A549 (cell line): Measurements from ENCODE around the gene MARCHF10. TPM values are rescaled to one million over a fixed set of nuclear protein-coding genes. Genes with fewer than 3 reads are reported as not detected.

ENCODE experiments used
- ATAC-seq, 2 experiments: fragments of 200-7000 bp in 1 of 2; fragments of >200 bp in 1 of 2; cut with Nextera tagmentation in 1 of 2; cut with Tn5 transposase in 1 of 2; 3 replicates each; pipeline versions ENCODE4 v1.8.0 to v1.9.1; 2018 to 2020; ENCODE audit warnings: mild to moderate bottlenecking in 1 of 2, moderate library complexity in 1 of 2
- CTCF ChIA-PET: fragments of 300-600 bp; sonication (Branson Sonifier 250); formaldehyde crosslinking; extraction: SDS; loops from one replicate; lab custom pipeline; 2021; ENCODE audit warnings: antibody characterized with exemption, inconsistent platforms; lab: Yijun Ruan, JAX
- POLR2A ChIA-PET: fragments of 350-600 bp; formaldehyde crosslinking; extraction: SDS; loops from one replicate; lab custom pipeline; 2021; ENCODE audit warnings: antibody characterized with exemption, inconsistent platforms; lab: Yijun Ruan, JAX
- DNase-seq, 2 experiments: peaks; one replicate each; pipeline versions ENCODE4 v3.0.0 to v3.0.0-alpha.2; 2011 to 2016; ENCODE audit warnings: low read depth in 1 of 2, low spot score in 1 of 2
- FAIRE-seq: peaks from 2 replicates; lab custom pipeline; 2011; peaks lifted over from hg19 to GRCh38; lab: Jason Lieb, UNC
- H3K27ac ChIP-seq, 2 experiments: fragments of >200 bp; sonication (Bioruptor Twin); formaldehyde crosslinking; 3 replicates each; pipeline ENCODE4 v1.5.1; 2016 to 2017
- H3K4me1 ChIP-seq: fragments of >200 bp; sonication (Bioruptor Twin); formaldehyde crosslinking; 3 replicates; pipeline ENCODE4 v1.6.1; 2016
- H3K4me2 ChIP-seq: fragments of >200 bp; sonication (Bioruptor Twin); formaldehyde crosslinking; 3 replicates; pipeline ENCODE4 v1.6.1; 2016
- H3K4me3 ChIP-seq: fragments of >200 bp; sonication (Bioruptor Twin); formaldehyde crosslinking; 3 replicates; pipeline ENCODE4 v1.5.1; 2016
- H3K9me3 ChIP-seq: fragments of >200 bp; sonication (Bioruptor Twin); formaldehyde crosslinking; 3 replicates; pipeline ENCODE4 v1.6.1; 2016
- BHLHE40 ChIP-seq: IDR thresholded peaks from 2 replicates; pipeline ENCODE4 v1.6.1; 2012; ENCODE audit warnings: low read depth, low read length, inconsistent platforms
- CEBPB ChIP-seq, 2 experiments: fragments of >200 bp in 1 of 2; sonication (Bioruptor Twin) in 1 of 2; formaldehyde crosslinking in 1 of 2; IDR thresholded peaks; 2 replicates each; pipeline ENCODE4 v1.6.1; 2012 to 2016
- CHD2 ChIP-seq: fragments of 150-350 bp; IDR thresholded peaks from 2 replicates; pipeline ENCODE4 v1.6.1; 2014; ENCODE audit warnings: low read length; ENCODE audit not compliant: partially characterized antibody
- EHF ChIP-seq: fragments of 250-450 bp; sonication (Bioruptor Pico); IDR thresholded peaks from 2 replicates; pipeline ENCODE4 v1.5.0; 2020; ENCODE audit warnings: mild to moderate bottlenecking
- EHMT2 ChIP-seq: fragments of 200-600 bp; sonication (generic); IDR thresholded peaks from 2 replicates; pipeline ENCODE4 v1.6.1; 2016; ENCODE audit warnings: antibody characterized with exemption, low read depth, mild to moderate bottlenecking, moderate library complexity
- ESRRA ChIP-seq: fragments of 150-350 bp; IDR thresholded peaks from 2 replicates; pipeline ENCODE4 v1.6.1; 2014; ENCODE audit warnings: mild to moderate bottlenecking, low read length, borderline replicate concordance
- FOXS1 ChIP-seq: fragments of 250-450 bp; sonication (Bioruptor Pico); IDR thresholded peaks from 2 replicates; pipeline ENCODE4 v1.5.0; 2020; ENCODE audit warnings: mild to moderate bottlenecking, moderate library complexity
- HEYL ChIP-seq: fragments of 250-450 bp; sonication (Bioruptor Pico); IDR thresholded peaks from 2 replicates; pipeline ENCODE4 v1.8.0; 2021; ENCODE audit warnings: mild to moderate bottlenecking, moderate library complexity
- HOXB5 ChIP-seq: fragments of 250-450 bp; sonication (Bioruptor Pico); IDR thresholded peaks from 2 replicates; pipeline ENCODE4 v1.5.0; 2020; ENCODE audit warnings: mild to moderate bottlenecking, moderate library complexity
- JUN ChIP-seq, 2 experiments: fragments of >200 bp; sonication (Bioruptor Twin); formaldehyde crosslinking; IDR thresholded peaks; 2 replicates in 1 of 2; 3 replicates in 1 of 2; pipeline ENCODE4 v1.6.1; 2016 to 2017
- JUNB ChIP-seq: fragments of >200 bp; sonication (Bioruptor Twin); formaldehyde crosslinking; IDR thresholded peaks from 2 replicates; pipeline ENCODE4 v1.6.1; 2016
- MAZ ChIP-seq: fragments of 150-350 bp; IDR thresholded peaks from 2 replicates; pipeline ENCODE4 v1.6.1; 2014; ENCODE audit warnings: antibody characterized with exemption, low read depth, low read length, borderline replicate concordance
- NPAS2 ChIP-seq: fragments of 250-450 bp; sonication (Bioruptor Pico); IDR thresholded peaks from 2 replicates; pipeline ENCODE4 v1.8.0; 2022; ENCODE audit warnings: mild to moderate bottlenecking, moderate library complexity, borderline replicate concordance
- NR3C1 ChIP-seq: fragments of >200 bp; sonication (Bioruptor Twin); formaldehyde crosslinking; IDR thresholded peaks from 3 replicates; pipeline ENCODE4 v1.6.1; 2017
- PHF8 ChIP-seq: fragments of 200-600 bp; sonication (generic); IDR thresholded peaks from 2 replicates; pipeline ENCODE4 v1.6.1; 2016; ENCODE audit warnings: low read depth, mild to moderate bottlenecking, antibody characterized with exemption, moderate library complexity, borderline replicate concordance
- RAD21 ChIP-seq, 2 experiments: fragments of >200 bp in 1 of 2; sonication (Bioruptor Twin) in 1 of 2; formaldehyde crosslinking in 1 of 2; IDR thresholded peaks in 1 of 2; conservative IDR thresholded peaks in 1 of 2; 2 replicates in 1 of 2; 3 replicates in 1 of 2; pipeline ENCODE4 v1.6.1; 2012 to 2018; ENCODE audit warnings: inconsistent platforms in 1 of 2
- SMC3 ChIP-seq: fragments of >200 bp; sonication (Bioruptor Twin); formaldehyde crosslinking; IDR thresholded peaks from 3 replicates; pipeline ENCODE4 v1.6.1; 2018; ENCODE audit warnings: inconsistent platforms
- TFCP2L1 ChIP-seq: fragments of 250-450 bp; sonication (Bioruptor Pico); IDR thresholded peaks from 2 replicates; pipeline ENCODE4 v1.5.0; 2021; ENCODE audit warnings: mild to moderate bottlenecking
- ZFP36 ChIP-seq: fragments of 450-650 bp; IDR thresholded peaks from 2 replicates; pipeline ENCODE4 v1.6.1; 2014; ENCODE audit warnings: borderline replicate concordance; ENCODE audit not compliant: partially characterized antibody
- WGBS: methylation state at CpG from one replicate; pipeline ENCODE4 v1.1.6; 2017; ENCODE audit errors: missing lambda C conversion rate; 5-methylcytosine and 5-hydroxymethylcytosine counted together
- polyA plus RNA-seq, 4 experiments: library from polyadenylated mRNA; depleted of rRNA in 3 of 4; stranded (reverse); fragments of >200 nt; fragmentation: RNase III in 1 of 4; extraction: RNeasy Plus Mini Kit Qiagen cat#74134 plus additional on column Dnase treatment in 1 of 4; gene quantifications; 2 replicates in 3 of 4; 3 replicates in 1 of 4; pipeline ENCODE4 v1.2.3, GENCODE V29; 2011 to 2017
- TF ChIP-seq, protein P1 (sequence below): fragments of 200-600 bp; sonication (generic); IDR thresholded peaks from 2 replicates; pipeline ENCODE4 v1.6.1; 2016; ENCODE audit warnings: antibody characterized with exemption, mild to moderate bottlenecking, moderate library complexity
- TF ChIP-seq, protein P2 (sequence below): fragments of >200 bp; sonication (Bioruptor Twin); formaldehyde crosslinking; IDR thresholded peaks from 2 replicates; pipeline ENCODE4 v1.6.1; 2016
- TF ChIP-seq, protein P3 (sequence below): IDR thresholded peaks from 2 replicates; pipeline ENCODE4 v1.6.1; 2012; ENCODE audit warnings: low read depth, borderline replicate concordance
- TF ChIP-seq, protein P4 (sequence below): IDR thresholded peaks from 2 replicates; pipeline ENCODE4 v1.6.1; 2012
- TF ChIP-seq, protein P5 (sequence below): fragments of >200 bp; sonication (Bioruptor Twin); formaldehyde crosslinking; IDR thresholded peaks from 3 replicates; pipeline ENCODE4 v1.5.1; 2016
- TF ChIP-seq, protein P6 (sequence below): fragments of 250-450 bp; sonication (Bioruptor Pico); IDR thresholded peaks from 2 replicates; pipeline ENCODE4 v1.5.0; 2021; ENCODE audit warnings: mild to moderate bottlenecking, moderate library complexity, borderline replicate concordance
- TF ChIP-seq, protein P7 (sequence below): fragments of 150-350 bp; IDR thresholded peaks from 2 replicates; pipeline ENCODE4 v1.6.1; 2014; ENCODE audit warnings: low read depth, mild to moderate bottlenecking, low read length

Gene MARCHF10
- polyA plus RNA-seq, 2 of the 4 experiments (the other 2 are of a cell fraction), result 0.43 to 0.57 TPM

DNA sequence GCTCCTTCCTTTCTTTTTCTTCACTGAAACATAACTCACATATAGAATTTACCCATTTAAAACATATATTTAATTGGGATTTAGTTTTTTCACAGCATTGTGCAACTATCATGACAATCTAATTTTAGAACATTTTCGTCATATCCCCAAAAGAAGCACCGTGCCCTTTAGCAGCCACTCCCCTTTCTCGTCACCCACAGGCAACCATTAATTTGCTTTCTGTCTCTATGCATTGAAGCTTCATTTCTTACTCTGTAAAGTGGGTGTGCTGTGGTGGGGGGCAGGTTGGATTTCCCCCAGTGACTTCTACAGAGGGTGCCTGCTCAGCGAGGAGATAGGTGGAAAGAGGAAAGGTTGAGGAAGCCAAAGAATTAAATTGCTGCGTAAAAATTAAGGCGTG lies 144.8 kb downstream of the MARCHF10 start:
- Histone ChIP-seq H3K4me2 (no peak overlapping the region), H3K4me1 (no peaks in the 10 kb centered on the region), H3K27ac (no peak overlapping the region)
- no peak for FAIRE-seq
- ATAC-seq, result no peak
- ChIA-PET CTCF (interaction anchor here (7.5 kb wide), 1 partner anchor 8 kb away, joined by 52 read pairs; no protein-coding TSS in a partner anchor), POLR2A (no interaction called here)
- no peak for TF ChIP-seq JUN (IDR thresholded peaks at IDR 0.05)
- no peak for TF ChIP-seq FOXS1 (CRISPR knock-in tag)
- no peak for TF ChIP-seq ZFP36
- TF ChIP-seq PHF8, result no peak
- no peak for TF ChIP-seq SMC3
- TF ChIP-seq CEBPB (IDR thresholded peaks at IDR 0.05), result no peak
- no peak for TF ChIP-seq NPAS2 (CRISPR knock-in tag)
- TF ChIP-seq MAZ, result no peak
- TF ChIP-seq HEYL (CRISPR knock-in tag), result no peak
- TF ChIP-seq, protein P1, sequence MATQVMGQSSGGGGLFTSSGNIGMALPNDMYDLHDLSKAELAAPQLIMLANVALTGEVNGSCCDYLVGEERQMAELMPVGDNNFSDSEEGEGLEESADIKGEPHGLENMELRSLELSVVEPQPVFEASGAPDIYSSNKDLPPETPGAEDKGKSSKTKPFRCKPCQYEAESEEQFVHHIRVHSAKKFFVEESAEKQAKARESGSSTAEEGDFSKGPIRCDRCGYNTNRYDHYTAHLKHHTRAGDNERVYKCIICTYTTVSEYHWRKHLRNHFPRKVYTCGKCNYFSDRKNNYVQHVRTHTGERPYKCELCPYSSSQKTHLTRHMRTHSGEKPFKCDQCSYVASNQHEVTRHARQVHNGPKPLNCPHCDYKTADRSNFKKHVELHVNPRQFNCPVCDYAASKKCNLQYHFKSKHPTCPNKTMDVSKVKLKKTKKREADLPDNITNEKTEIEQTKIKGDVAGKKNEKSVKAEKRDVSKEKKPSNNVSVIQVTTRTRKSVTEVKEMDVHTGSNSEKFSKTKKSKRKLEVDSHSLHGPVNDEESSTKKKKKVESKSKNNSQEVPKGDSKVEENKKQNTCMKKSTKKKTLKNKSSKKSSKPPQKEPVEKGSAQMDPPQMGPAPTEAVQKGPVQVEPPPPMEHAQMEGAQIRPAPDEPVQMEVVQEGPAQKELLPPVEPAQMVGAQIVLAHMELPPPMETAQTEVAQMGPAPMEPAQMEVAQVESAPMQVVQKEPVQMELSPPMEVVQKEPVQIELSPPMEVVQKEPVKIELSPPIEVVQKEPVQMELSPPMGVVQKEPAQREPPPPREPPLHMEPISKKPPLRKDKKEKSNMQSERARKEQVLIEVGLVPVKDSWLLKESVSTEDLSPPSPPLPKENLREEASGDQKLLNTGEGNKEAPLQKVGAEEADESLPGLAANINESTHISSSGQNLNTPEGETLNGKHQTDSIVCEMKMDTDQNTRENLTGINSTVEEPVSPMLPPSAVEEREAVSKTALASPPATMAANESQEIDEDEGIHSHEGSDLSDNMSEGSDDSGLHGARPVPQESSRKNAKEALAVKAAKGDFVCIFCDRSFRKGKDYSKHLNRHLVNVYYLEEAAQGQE, result no peak
- no peak for TF ChIP-seq CHD2
- TF ChIP-seq TFCP2L1 (CRISPR knock-in tag), result no peak
- TF ChIP-seq, protein P2, sequence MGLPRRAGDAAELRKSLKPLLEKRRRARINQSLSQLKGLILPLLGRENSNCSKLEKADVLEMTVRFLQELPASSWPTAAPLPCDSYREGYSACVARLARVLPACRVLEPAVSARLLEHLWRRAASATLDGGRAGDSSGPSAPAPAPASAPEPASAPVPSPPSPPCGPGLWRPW, result no peak
- TF ChIP-seq, protein P3, sequence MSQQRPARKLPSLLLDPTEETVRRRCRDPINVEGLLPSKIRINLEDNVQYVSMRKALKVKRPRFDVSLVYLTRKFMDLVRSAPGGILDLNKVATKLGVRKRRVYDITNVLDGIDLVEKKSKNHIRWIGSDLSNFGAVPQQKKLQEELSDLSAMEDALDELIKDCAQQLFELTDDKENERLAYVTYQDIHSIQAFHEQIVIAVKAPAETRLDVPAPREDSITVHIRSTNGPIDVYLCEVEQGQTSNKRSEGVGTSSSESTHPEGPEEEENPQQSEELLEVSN, result no peak
- TF ChIP-seq, protein P4, sequence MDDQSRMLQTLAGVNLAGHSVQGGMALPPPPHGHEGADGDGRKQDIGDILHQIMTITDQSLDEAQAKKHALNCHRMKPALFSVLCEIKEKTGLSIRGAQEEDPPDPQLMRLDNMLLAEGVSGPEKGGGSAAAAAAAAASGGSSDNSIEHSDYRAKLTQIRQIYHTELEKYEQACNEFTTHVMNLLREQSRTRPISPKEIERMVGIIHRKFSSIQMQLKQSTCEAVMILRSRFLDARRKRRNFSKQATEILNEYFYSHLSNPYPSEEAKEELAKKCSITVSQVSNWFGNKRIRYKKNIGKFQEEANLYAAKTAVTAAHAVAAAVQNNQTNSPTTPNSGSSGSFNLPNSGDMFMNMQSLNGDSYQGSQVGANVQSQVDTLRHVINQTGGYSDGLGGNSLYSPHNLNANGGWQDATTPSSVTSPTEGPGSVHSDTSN, result no peak
- TF ChIP-seq EHMT2, result no peak
- TF ChIP-seq, protein P5, sequence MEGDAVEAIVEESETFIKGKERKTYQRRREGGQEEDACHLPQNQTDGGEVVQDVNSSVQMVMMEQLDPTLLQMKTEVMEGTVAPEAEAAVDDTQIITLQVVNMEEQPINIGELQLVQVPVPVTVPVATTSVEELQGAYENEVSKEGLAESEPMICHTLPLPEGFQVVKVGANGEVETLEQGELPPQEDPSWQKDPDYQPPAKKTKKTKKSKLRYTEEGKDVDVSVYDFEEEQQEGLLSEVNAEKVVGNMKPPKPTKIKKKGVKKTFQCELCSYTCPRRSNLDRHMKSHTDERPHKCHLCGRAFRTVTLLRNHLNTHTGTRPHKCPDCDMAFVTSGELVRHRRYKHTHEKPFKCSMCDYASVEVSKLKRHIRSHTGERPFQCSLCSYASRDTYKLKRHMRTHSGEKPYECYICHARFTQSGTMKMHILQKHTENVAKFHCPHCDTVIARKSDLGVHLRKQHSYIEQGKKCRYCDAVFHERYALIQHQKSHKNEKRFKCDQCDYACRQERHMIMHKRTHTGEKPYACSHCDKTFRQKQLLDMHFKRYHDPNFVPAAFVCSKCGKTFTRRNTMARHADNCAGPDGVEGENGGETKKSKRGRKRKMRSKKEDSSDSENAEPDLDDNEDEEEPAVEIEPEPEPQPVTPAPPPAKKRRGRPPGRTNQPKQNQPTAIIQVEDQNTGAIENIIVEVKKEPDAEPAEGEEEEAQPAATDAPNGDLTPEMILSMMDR, result no peak
- TF ChIP-seq, all 56 proteins: peak for 0
- DNase-seq, result no peak
- Histone ChIP-seq H3K4me3 (no peak overlapping the region), H3K9me3 (peaks cover 15% of the 10 kb centered on the region)
- WGBS, result 82% methylated on average over 6 of the region's 6 CpGs

DNA sequence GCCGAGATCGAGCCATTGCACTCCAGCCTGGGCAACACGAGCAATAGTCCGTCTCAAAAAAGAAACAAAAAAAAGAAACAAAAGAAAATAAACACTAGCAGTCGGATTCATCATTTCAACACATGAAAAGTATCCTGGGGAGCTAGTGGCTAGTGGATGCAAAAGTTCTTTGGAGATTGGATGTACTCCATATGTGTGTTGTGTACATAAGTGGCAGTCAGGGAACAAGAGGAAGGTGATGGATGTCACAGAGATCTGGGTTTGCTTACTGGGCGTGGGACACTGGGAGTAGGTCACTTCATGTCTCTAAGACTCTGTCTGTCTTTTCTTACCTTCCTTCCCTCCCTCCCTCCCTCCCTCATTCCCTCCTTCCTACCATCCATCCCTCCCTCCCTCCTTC lies 145.3 kb downstream of the MARCHF10 start:
- no peak overlapping the region for H3K4me2 ChIP-seq
- POLR2A ChIA-PET, result no interaction called here
- no peaks in the 10 kb centered on the region for H3K4me1 ChIP-seq
- ATAC-seq (no peak), DNase-seq (no peak), FAIRE-seq (no peak)
- WGBS, result 89% methylated on average over 6 of the region's 6 CpGs
- H3K27ac ChIP-seq, result no peak overlapping the region
- H3K9me3 ChIP-seq, result peaks cover 15% of the 10 kb centered on the region
- H3K4me3 ChIP-seq, result no peak overlapping the region
- CTCF ChIA-PET, result interaction anchor here (0.7 to 7.5 kb wide), 2 partner anchors 9 to 816 kb away, joined by 3 to 52 read pairs; no protein-coding TSS in a partner anchor
- TF ChIP-seq, protein P6, sequence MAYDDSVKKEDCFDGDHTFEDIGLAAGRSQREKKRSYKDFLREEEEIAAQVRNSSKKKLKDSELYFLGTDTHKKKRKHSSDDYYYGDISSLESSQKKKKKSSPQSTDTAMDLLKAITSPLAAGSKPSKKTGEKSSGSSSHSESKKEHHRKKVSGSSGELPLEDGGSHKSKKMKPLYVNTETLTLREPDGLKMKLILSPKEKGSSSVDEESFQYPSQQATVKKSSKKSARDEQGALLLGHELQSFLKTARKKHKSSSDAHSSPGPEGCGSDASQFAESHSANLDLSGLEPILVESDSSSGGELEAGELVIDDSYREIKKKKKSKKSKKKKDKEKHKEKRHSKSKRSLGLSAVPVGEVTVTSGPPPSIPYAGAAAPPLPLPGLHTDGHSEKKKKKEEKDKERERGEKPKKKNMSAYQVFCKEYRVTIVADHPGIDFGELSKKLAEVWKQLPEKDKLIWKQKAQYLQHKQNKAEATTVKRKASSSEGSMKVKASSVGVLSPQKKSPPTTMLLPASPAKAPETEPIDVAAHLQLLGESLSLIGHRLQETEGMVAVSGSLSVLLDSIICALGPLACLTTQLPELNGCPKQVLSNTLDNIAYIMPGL (CRISPR knock-in tag), result no peak
- TF ChIP-seq, protein P7, sequence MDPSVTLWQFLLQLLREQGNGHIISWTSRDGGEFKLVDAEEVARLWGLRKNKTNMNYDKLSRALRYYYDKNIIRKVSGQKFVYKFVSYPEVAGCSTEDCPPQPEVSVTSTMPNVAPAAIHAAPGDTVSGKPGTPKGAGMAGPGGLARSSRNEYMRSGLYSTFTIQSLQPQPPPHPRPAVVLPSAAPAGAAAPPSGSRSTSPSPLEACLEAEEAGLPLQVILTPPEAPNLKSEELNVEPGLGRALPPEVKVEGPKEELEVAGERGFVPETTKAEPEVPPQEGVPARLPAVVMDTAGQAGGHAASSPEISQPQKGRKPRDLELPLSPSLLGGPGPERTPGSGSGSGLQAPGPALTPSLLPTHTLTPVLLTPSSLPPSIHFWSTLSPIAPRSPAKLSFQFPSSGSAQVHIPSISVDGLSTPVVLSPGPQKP, result no peak
- TF ChIP-seq ZFP36 (no peak), HOXB5 (CRISPR knock-in tag) (no peak), RAD21 (conservative IDR thresholded peaks at IDR 0.05 in 1 of 2, IDR thresholded peaks at IDR 0.05 in 1 of 2) (no peak), ESRRA (no peak), EHF (no peak), NR3C1 (no peak), JUNB (no peak), BHLHE40 (no peak)
- TF ChIP-seq, protein P4, result no peak
